GM12878 (cell line): ENCODE measurements around the gene PRSS2. TPM values are rescaled to one million over a fixed set of nuclear protein-coding genes. Genes with fewer than 3 reads are reported as not detected.

ENCODE experiments used
- CHD4 ChIP-seq: fragments of 200-600 bp; sonication (generic); IDR thresholded peaks from 2 replicates; pipeline ENCODE4 v1.6.1; 2016; ENCODE audit warnings: mild to moderate bottlenecking
- KAT2A ChIP-seq: conservative IDR thresholded peaks from 2 replicates; pipeline ENCODE4 v1.6.1; 2011; ENCODE audit warnings: low read depth, low read length; ENCODE audit not compliant: control insufficient read depth
- polyA plus RNA-seq, 11 experiments: library from polyadenylated mRNA; depleted of rRNA in 4 of 11; unstranded in 6 of 11; stranded (reverse) in 5 of 11; fragments of >200 nt; fragmentation: Nextera tagmentation in 4 of 11; fragmentation: Illumina TruSeq in 1 of 11; extraction: Ambion mirVana in 4 of 11; extraction: Trizol in 1 of 11; gene quantifications; 1 replicate in 1 of 11; 2 replicates in 10 of 11; pipeline versions ENCODE4 v1.2.1 to v1.2.3, GENCODE V29; 2011 to 2016; ENCODE audit warnings: inconsistent platforms in 2 of 11, missing spikeins in 2 of 11, low read depth in 1 of 11
- total RNA-seq, 4 experiments: library from RNA; depleted of rRNA in 3 of 4; stranded (reverse); fragments of >200 nt in 3 of 4; fragmentation: Illumina TruSeq in 1 of 4; extraction: Trizol in 1 of 4; gene quantifications; 2 replicates each; pipeline versions ENCODE4 v1.2.1 to v1.2.3, GENCODE V29; 2013 to 2021
- TF ChIP-seq, protein P1 (sequence below): IDR thresholded peaks from 2 replicates; pipeline ENCODE4 v1.6.1; 2012; ENCODE audit warnings: low read depth, low read length, improper control_type of control experiment
- TF ChIP-seq, protein P2 (sequence below): IDR thresholded peaks from 2 replicates; pipeline ENCODE4 v1.6.1; 2011; ENCODE audit warnings: borderline replicate concordance, low read depth, mild to moderate bottlenecking, moderate library complexity, low read length; ENCODE audit not compliant: insufficient read depth, poor library complexity, severe bottlenecking
- TF ChIP-seq, protein P3 (sequence below), 3 experiments: IDR thresholded peaks in 2 of 3; conservative IDR thresholded peaks in 1 of 3; 2 replicates each; pipeline ENCODE4 v1.5.1; 2011; ENCODE audit warnings: low read depth in 3 of 3, low read length in 3 of 3, mild to moderate bottlenecking in 3 of 3, control low read depth in 2 of 3, moderate library complexity in 2 of 3, inconsistent platforms in 1 of 3, mixed read lengths in 1 of 3; ENCODE audit not compliant: control insufficient read depth in 2 of 3, insufficient read depth in 1 of 3; ENCODE audit errors: extremely low read depth in 1 of 3

Gene PRSS2
- total and polyA plus RNA-seq, 10 of the 15 experiments (the other 5 are each of a cell fraction or from before 2014, with no cell fraction given), result 0.21 to 28.8 (median 0.41) TPM; not detected in 7

DNA sequence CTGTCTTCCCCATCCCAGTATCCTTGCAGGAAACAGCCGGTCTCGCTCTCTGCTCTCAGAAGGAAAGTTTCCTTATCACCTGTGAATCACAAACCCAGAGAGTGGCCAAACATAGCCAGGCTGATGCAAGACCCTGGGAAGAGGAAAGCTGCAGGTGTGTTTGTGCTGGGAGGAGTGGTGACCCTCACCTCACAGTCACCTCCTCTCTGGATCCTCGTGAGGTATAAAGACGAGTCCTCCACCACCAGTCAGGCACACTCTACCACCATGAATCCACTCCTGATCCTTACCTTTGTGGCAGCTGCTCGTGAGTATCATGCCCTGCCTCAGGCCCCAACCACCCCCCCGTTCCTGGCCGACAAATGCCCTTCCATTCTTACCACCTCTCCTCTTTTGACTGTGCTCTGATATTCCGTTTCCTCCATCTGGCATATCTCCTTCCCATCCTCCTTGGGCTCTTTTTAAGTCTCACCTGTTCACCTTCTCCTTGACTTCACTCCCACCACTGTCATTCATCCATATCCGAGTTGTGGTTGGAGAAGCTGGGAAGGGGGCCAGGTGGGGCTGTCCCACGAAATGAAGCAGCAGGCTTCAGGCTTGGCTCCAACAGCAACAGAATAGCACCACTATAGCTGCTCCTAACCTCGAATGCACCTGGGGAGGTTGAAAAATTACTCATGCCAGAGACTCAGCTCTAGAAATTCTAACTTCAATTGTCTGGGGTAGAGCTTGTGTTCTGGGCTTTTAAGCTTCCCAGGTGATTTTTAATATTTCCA, 21.4 kb upstream of the PRSS2 start, which contains the start of gene PRSS1 (continued):
- TF ChIP-seq, protein P1, sequence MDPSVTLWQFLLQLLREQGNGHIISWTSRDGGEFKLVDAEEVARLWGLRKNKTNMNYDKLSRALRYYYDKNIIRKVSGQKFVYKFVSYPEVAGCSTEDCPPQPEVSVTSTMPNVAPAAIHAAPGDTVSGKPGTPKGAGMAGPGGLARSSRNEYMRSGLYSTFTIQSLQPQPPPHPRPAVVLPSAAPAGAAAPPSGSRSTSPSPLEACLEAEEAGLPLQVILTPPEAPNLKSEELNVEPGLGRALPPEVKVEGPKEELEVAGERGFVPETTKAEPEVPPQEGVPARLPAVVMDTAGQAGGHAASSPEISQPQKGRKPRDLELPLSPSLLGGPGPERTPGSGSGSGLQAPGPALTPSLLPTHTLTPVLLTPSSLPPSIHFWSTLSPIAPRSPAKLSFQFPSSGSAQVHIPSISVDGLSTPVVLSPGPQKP, result no peak
- TF ChIP-seq CHD4 (no peak), KAT2A (no peak)
- TF ChIP-seq, protein P2, sequence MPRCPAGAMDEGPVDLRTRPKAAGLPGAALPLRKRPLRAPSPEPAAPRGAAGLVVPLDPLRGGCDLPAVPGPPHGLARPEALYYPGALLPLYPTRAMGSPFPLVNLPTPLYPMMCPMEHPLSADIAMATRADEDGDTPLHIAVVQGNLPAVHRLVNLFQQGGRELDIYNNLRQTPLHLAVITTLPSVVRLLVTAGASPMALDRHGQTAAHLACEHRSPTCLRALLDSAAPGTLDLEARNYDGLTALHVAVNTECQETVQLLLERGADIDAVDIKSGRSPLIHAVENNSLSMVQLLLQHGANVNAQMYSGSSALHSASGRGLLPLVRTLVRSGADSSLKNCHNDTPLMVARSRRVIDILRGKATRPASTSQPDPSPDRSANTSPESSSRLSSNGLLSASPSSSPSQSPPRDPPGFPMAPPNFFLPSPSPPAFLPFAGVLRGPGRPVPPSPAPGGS, result no peak
- TF ChIP-seq, protein P3, sequence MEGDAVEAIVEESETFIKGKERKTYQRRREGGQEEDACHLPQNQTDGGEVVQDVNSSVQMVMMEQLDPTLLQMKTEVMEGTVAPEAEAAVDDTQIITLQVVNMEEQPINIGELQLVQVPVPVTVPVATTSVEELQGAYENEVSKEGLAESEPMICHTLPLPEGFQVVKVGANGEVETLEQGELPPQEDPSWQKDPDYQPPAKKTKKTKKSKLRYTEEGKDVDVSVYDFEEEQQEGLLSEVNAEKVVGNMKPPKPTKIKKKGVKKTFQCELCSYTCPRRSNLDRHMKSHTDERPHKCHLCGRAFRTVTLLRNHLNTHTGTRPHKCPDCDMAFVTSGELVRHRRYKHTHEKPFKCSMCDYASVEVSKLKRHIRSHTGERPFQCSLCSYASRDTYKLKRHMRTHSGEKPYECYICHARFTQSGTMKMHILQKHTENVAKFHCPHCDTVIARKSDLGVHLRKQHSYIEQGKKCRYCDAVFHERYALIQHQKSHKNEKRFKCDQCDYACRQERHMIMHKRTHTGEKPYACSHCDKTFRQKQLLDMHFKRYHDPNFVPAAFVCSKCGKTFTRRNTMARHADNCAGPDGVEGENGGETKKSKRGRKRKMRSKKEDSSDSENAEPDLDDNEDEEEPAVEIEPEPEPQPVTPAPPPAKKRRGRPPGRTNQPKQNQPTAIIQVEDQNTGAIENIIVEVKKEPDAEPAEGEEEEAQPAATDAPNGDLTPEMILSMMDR (IDR thresholded peaks at IDR 0.05 in 2 of 3, conservative IDR thresholded peaks at IDR 0.05 in 1 of 3; ENCODE audit: control insufficient read depth in 2 of 3, extremely low read depth in 1 of 3, insufficient read depth in 1 of 3, low read depth in 3 of 3, low read length in 3 of 3), result no peak
